ENCODE data around the gene KLHL21. TPM values are rescaled to one million over a fixed set of nuclear protein-coding genes. Genes with fewer than 3 reads are reported as not detected.
A peak's percentile ranks its signal among the peaks of the same experiment; 100 is the strongest.

Gene KLHL21
- polyA plus RNA-seq, 1 experiment, result 19.2 TPM

DNA sequence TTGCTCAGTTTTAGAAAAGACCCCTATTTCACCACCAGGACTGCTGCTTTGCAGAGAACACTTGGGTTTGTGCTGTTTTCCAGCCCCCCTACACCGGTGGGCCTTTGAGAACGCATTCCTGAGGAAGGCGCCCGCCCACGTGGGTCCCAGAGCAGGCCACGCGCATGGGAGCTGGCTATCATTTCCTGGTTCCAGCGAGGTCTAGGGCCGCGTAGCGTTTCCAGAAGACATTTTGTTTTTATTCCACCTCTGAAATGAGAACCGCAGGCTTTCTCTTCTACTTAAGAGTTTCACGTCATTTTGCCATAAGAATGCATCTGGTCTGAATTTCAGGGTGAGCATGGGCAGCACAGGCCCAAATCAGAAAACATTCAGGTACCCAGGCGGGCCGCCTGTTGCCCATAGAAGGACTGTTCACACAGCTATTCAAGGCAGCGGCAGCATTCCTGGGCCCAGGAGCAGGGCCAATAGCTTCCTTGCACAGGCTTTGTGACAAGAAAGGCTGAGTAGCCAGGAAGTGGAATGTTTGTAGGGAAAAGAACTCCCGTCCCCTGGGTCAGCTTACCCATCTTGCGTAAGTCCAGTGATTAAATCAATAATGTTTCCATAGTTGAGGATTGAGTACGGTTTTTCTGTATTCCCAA lies 1.4 kb upstream of the KLHL21 start:
- Histone ChIP-seq H3K4me3 (ENCODE audit: low read depth, low read length) (no peak overlapping the region), H3K27me3 (ENCODE audit: control insufficient read depth, insufficient read depth, low read length) (no peaks in the 10 kb centered on the region), H3K36me3 (ENCODE audit: control insufficient read depth, insufficient read depth, low read length) (peaks cover 6% of the 10 kb centered on the region)
- TF ChIP-seq, protein P1, sequence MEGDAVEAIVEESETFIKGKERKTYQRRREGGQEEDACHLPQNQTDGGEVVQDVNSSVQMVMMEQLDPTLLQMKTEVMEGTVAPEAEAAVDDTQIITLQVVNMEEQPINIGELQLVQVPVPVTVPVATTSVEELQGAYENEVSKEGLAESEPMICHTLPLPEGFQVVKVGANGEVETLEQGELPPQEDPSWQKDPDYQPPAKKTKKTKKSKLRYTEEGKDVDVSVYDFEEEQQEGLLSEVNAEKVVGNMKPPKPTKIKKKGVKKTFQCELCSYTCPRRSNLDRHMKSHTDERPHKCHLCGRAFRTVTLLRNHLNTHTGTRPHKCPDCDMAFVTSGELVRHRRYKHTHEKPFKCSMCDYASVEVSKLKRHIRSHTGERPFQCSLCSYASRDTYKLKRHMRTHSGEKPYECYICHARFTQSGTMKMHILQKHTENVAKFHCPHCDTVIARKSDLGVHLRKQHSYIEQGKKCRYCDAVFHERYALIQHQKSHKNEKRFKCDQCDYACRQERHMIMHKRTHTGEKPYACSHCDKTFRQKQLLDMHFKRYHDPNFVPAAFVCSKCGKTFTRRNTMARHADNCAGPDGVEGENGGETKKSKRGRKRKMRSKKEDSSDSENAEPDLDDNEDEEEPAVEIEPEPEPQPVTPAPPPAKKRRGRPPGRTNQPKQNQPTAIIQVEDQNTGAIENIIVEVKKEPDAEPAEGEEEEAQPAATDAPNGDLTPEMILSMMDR (IDR thresholded peaks at IDR 0.05; ENCODE audit: insufficient read depth, low read depth, low read length), result peak; percentile 13; the same call in 1 of the 2 replicates
- DNase-seq (ENCODE audit: low read depth), result peak; percentile 41
- ChIA-PET CTCF (interaction anchor here (1.2 to 2.0 kb wide), 2 partner anchors 14 to 49 kb away, joined by 3 to 9 read pairs; partner anchors contain the start of genes NOL9 and TAS1R1), POLR2A (interaction anchor here (0.5 kb wide), 1 partner anchor 19 kb away, joined by 3 read pairs; no protein-coding TSS in a partner anchor)

DNA sequence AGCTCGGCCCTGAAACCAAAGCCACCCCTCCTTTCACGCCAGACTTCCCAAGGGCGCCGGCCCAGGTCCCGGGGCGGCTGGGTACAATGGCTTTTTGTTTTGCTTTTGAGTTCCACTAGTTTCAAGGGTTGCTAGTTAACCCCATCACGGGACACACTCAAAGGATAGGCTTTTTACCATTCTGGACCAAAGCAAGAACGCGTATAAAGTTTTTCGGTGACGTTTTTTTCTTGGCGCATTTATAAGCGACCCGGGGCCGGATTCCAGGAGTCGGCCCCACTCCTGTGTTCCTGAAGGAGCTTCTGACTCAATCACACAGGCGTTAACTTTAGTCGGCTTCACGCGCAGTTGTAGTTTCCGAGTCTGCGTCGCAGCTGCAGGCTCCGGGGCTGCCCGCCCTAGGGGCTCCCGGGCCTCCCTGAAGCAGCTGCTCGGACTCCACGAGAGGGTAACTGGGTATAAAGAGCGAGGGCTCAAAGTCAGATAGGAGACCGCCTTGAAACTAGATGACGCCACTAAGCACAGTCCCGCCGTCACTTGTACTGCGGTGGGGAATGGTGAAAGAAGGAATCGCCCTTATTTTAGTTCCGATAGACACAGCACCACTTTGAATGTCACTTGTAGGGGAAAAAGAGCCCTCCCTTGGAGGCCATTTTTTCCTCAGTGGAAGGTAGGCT lies 707 bp upstream of the KLHL21 start:
- POLR2A ChIA-PET, result interaction anchor here (0.5 to 0.6 kb wide), 2 partner anchors 9 to 18 kb away, joined by 3 read pairs; no protein-coding TSS in a partner anchor
- CTCF ChIA-PET, result interaction anchor here (1.2 to 5.6 kb wide), 4 partner anchors 12 to 49 kb away, joined by 3 to 29 read pairs (median 6); partner anchors contain the start of genes NOL9 and TAS1R1
- Histone ChIP-seq H3K36me3 (ENCODE audit: control insufficient read depth, insufficient read depth, low read length) (peaks cover 10% of the 10 kb centered on the region), H3K4me3 (ENCODE audit: low read depth, low read length) (peak overlapping the region; percentile 97), H3K27me3 (ENCODE audit: control insufficient read depth, insufficient read depth, low read length) (no peaks in the 10 kb centered on the region)
- TF ChIP-seq, protein P1 (IDR thresholded peaks at IDR 0.05; ENCODE audit: insufficient read depth, low read depth, low read length), result no peak
- peak; percentile 11 for DNase-seq (ENCODE audit: low read depth)

DNA sequence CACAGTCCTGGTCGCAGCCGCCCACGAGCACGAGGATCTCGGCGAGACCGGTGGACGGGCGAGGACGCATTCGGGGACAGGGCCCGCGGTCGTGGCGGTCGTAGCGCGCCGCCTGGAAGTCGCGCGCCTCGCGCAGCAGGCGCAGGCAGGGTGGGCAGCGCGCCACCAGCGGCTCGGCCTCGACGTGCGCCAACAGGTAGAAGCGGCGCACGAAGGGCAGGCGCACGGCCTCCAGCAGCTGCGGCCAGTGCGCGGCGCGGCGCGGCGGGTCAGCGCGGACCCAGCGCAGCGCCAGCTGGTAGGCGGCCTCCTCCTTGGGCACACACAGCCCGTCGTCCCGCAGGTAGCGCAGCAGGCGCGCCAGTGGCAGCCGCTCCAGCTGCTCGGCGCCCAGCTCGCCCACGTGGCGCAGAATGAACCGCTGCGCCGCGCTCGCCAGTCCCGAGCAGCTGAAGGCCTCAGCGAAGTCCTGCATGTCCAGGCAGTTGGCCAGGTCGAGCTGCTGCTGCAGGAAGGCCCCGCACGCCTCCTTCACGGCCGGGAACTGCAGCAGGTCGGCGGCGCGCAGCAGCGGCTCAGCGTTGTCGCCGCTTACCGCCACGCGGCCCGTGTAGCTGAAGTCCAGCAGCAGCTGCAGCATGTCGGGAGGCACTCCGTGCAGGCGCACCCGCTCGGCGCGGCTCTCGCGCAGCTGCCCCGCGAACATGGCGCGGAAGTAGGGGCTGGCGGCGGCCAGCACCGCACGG lies 573 bp downstream of the KLHL21 start:
- ChIA-PET CTCF (interaction anchor here (0.5 to 5.6 kb wide), 7 partner anchors 11 to 596 kb away, joined by 3 to 29 read pairs (median 3); partner anchors contain the start of genes NOL9 and TAS1R1), POLR2A (no interaction called here)
- Histone ChIP-seq H3K4me3 (ENCODE audit: low read depth, low read length) (peak overlapping the region; percentile 97), H3K27me3 (ENCODE audit: control insufficient read depth, insufficient read depth, low read length) (no peaks in the 10 kb centered on the region), H3K36me3 (ENCODE audit: control insufficient read depth, insufficient read depth, low read length) (peaks cover 20% of the 10 kb centered on the region)
- no peak for DNase-seq (ENCODE audit: low read depth)
- TF ChIP-seq, protein P1 (IDR thresholded peaks at IDR 0.05; ENCODE audit: insufficient read depth, low read depth, low read length), result no peak

DNA sequence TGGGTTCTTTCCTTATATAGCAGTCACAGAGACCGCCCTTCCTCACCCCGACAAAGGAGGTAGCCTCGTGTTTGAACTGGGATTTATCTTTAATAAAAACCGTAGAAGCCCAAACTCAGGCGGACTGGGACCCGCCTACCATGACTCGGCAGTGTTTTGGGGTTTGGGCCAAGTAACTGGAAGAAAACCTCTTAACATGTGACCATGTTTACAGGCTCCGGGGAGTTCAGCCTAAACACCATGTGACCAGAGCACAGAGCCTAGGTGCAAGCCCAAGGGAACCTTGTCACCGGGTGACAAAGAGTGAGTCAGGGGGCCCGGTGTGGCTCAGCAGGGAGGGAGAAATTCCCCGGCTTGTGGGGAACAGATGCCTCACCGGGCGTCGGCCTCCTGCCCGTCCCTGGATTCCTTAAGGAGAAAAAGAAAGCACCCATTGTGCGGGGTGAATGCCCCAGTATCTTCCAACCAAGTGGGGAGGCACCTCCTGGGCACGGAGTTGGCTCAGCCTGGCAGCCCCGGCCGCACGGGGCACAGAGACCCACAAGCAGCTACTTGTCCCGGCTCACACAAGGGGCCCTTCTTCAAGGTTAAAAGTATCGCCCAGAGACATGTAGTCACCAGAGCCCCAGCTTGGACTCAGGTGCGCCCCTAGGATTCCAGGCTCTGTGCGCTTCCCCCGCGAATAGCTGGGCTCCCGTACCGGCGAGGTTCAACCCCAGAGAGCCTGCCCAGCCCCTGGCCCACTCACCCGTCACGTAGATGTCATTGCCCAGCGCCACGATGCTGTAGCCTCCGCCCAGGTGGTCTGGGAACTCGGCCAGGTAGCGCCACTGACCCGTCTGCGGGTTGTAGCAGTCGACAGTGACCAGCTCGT lies 1.4 kb downstream of the KLHL21 start:
- no peaks in the 10 kb centered on the region for H3K27me3 ChIP-seq (ENCODE audit: control insufficient read depth, insufficient read depth, low read length)
- TF ChIP-seq, protein P1 (IDR thresholded peaks at IDR 0.05; ENCODE audit: insufficient read depth, low read depth, low read length), result peak; percentile 16; the same call in 1 of the 2 replicates
- DNase-seq (ENCODE audit: low read depth), result peak; percentile 77
- peak overlapping the region; percentile 97 for H3K4me3 ChIP-seq (ENCODE audit: low read depth, low read length)
- peaks cover 28% of the 10 kb centered on the region for H3K36me3 ChIP-seq (ENCODE audit: control insufficient read depth, insufficient read depth, low read length)
- POLR2A ChIA-PET, result no interaction called here
- CTCF ChIA-PET, result interaction anchor here (0.6 to 5.6 kb wide), 5 partner anchors 22 to 595 kb away, joined by 3 to 29 read pairs (median 4); partner anchors contain the start of genes NOL9 and TAS1R1
